Muscle layer of duodenum (tissue), 2 donors: ENCODE results near the gene THADA.

ENCODE experiments used
- H3K27ac ChIP-seq: one replicate; pipeline ENCODE4 v1.7.0; 2013; ENCODE audit warnings: mild to moderate bottlenecking, low read length
- H3K27me3 ChIP-seq: one replicate; pipeline ENCODE4 v1.7.0; 2013; ENCODE audit warnings: low read depth, mild to moderate bottlenecking, control low read depth, low read length
- H3K36me3 ChIP-seq, 2 donors: one replicate each; pipeline ENCODE4 v1.7.0; 2013; ENCODE audit warnings: low read length in 2 of 2, control low read depth in 1 of 2, mild to moderate bottlenecking in 1 of 2; ENCODE audit not compliant: insufficient read depth in 2 of 2, control insufficient read depth in 1 of 2
- H3K4me1 ChIP-seq, 2 donors: one replicate each; pipeline ENCODE4 v1.7.0; 2013; ENCODE audit warnings: low read length in 2 of 2, mild to moderate bottlenecking in 2 of 2, control low read depth in 1 of 2, moderate library complexity in 1 of 2; ENCODE audit not compliant: insufficient read depth in 2 of 2, control insufficient read depth in 1 of 2
- H3K4me3 ChIP-seq, 2 donors: one replicate each; pipeline ENCODE4 v1.7.0; 2013; ENCODE audit warnings: low read length in 2 of 2, low read depth in 1 of 2, mild to moderate bottlenecking in 1 of 2
- H3K9me3 ChIP-seq, 2 donors: one replicate each; pipeline ENCODE4 v1.7.0; 2013; ENCODE audit warnings: low read length in 2 of 2, control low read depth in 1 of 2, mild to moderate bottlenecking in 1 of 2; ENCODE audit not compliant: control insufficient read depth in 1 of 2
- donor health status: healthy.

The THADA gene

GRCh38 chr2:43265001-43265400 is 330.8 kb downstream of the THADA start:
- peak overlapping the region; percentile 77 for H3K27ac ChIP-seq
- H3K4me3 ChIP-seq = no peak overlapping the region
- no peaks in the 10 kb centered on the region for H3K9me3 ChIP-seq
- H3K27me3 ChIP-seq = no peaks in the 10 kb centered on the region
- H3K4me1 ChIP-seq = peaks cover 20 to 30% of the 10 kb centered on the region in 2 donors
- H3K36me3 ChIP-seq = peaks cover 0 to 4% of the 10 kb centered on the region in 2 donors

GRCh38 chr2:43262951-43263350 is 332.9 kb downstream of the THADA start:
- Histone ChIP-seq H3K4me1 (peaks cover 3 to 11% of the 10 kb centered on the region in 2 donors), H3K36me3 (no peaks in the 10 kb centered on the region), H3K4me3 (no peak overlapping the region), H3K9me3 (no peaks in the 10 kb centered on the region), H3K27ac (no peak overlapping the region), H3K27me3 (no peaks in the 10 kb centered on the region)

DNA sequence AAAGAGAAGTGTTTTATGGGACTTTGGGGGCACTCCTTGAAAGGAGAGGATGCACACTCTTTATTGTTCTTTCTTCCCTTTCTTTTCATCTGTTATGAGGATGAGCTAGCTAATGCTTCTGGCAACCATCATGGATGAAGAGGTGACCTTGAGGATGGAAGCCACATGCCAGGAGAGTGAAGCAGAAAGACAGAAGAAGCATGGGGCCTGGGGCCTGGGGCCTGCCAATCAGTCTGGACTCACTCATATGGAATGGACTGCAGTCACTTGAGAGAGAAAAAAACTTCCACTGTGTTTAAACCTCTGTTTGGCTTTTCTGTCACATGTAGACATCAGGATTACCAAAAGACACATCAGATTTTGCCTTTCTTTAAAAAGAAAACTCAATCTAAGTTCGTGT is 333.6 kb downstream of the THADA start:
- Histone ChIP-seq H3K27ac (no peak overlapping the region), H3K36me3 (no peaks in the 10 kb centered on the region), H3K4me3 (no peak overlapping the region), H3K27me3 (no peaks in the 10 kb centered on the region), H3K4me1 (peaks cover 0 to 11% of the 10 kb centered on the region in 2 donors), H3K9me3 (no peaks in the 10 kb centered on the region)

GRCh38 chr2:43259512-43259911 is 336.3 kb downstream of the THADA start:
- H3K27ac ChIP-seq = no peak overlapping the region
- H3K36me3 ChIP-seq = no peaks in the 10 kb centered on the region
- no peak overlapping the region for H3K4me3 ChIP-seq
- H3K27me3 ChIP-seq = no peaks in the 10 kb centered on the region
- peaks cover 7 to 12% of the 10 kb centered on the region in 2 donors for H3K4me1 ChIP-seq
- no peaks in the 10 kb centered on the region for H3K9me3 ChIP-seq

- Histone ChIP-seq H3K9me3 (no peaks in the 10 kb centered on the region), H3K4me3 (no peak overlapping the region), H3K4me1 (peaks cover 7 to 11% of the 10 kb centered on the region in 2 donors), H3K27me3 (no peaks in the 10 kb centered on the region), H3K36me3 (no peaks in the 10 kb centered on the region), H3K27ac (no peak overlapping the region)
Observed at GRCh38 chr2:43258547-43259156, 337.2 kb downstream of the THADA start.

DNA sequence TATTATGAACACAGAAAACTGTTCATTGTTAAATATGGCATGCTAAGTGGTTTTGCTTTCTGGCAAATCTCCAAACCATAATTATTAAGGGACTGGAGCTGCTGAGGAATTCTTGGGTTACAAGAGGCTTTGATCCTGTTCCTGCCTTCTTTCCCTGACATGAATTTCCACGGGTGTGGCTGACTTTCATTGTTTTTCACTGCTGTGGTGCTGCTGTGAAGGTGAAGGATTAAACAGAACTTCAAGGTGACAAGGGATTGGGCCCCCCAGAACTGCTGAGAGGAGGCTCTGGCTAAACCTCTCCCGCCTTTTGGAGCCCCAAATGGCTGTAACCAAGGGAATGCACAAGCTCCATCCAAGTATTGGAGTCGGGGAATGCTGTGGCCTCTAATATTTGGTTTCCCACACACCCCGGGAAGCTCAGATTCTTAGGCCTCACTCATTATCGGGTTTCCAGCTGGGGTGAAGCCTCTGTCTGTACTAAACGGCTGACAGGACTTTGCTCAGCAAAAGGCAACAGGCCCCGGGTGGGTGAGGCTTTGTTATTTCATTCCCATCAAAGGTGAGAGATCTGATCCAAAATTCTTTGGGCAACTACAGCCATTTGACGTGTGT is 340.4 kb downstream of the THADA start:
- H3K4me3 ChIP-seq = no peak overlapping the region
- H3K27me3 ChIP-seq = no peaks in the 10 kb centered on the region
- peaks cover 16 to 21% of the 10 kb centered on the region in 2 donors for H3K4me1 ChIP-seq
- H3K36me3 ChIP-seq = no peaks in the 10 kb centered on the region
- H3K9me3 ChIP-seq = no peaks in the 10 kb centered on the region
- H3K27ac ChIP-seq = no peak overlapping the region

- no peaks in the 10 kb centered on the region for H3K36me3 ChIP-seq
- H3K4me3 ChIP-seq = no peak overlapping the region
Observed at GRCh38 chr2:43254331-43254730, 341.5 kb downstream of the THADA start.

DNA sequence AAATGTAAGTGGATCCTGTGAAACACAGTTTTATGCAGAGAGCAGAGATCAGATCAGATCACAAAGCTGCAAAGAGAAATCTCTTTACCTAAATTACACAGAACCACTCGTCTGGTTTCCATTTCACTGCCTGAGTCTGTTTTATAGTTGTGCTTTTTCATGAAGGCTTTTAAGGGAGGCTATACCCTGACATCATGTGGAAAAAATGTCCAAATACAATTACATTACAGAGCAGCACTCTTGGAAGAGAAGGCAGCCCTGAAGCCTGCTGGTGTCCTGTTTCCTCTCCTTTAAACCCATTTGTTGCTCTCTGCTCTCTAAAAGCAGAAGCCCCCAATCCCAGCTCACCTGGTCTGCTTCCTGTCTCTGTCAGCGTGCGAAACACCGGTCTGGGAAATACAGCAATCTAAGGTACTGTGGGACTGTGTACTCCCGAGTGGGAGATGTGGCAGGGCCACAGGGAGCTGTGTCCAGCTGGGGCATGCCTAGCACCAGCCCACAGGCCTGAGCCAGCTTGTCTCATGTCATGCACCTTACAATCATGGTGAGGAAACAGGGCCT is 344.6 kb downstream of the THADA start:
- Histone ChIP-seq H3K9me3 (no peaks in the 10 kb centered on the region), H3K4me3 (peak overlapping the region in 1 of 2 donors; percentile 23), H3K27me3 (no peaks in the 10 kb centered on the region), H3K4me1 (peaks cover 16 to 21% of the 10 kb centered on the region in 2 donors), H3K27ac (peak overlapping the region; percentile 93), H3K36me3 (no peaks in the 10 kb centered on the region)

More at GRCh38 chr2:43254331-43254730, 341.5 kb downstream of the THADA start:
- H3K27ac ChIP-seq = no peak overlapping the region
- peaks cover 16 to 21% of the 10 kb centered on the region in 2 donors for H3K4me1 ChIP-seq
- no peaks in the 10 kb centered on the region for H3K27me3 ChIP-seq
- H3K9me3 ChIP-seq = no peaks in the 10 kb centered on the region

DNA sequence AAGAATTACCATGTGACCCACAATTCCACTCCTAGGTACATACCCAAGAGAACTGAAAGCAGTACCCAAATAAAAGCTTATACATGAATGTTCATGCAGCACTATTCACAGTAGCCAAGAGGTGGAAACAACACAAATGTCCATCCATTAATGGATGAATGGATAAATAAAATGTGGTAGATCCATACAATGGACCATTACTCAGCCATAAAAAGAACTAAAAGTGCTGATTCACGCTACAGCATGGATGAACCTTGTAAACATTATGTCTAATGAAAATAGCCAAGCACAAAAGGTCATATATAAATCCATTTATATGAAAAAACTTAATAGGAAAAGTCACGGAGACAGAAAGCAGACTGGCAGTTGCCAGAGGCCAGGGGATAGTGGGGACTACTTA is 345.8 kb downstream of the THADA start:
- Histone ChIP-seq H3K27me3 (no peaks in the 10 kb centered on the region), H3K27ac (no peak overlapping the region), H3K4me3 (no peak overlapping the region), H3K9me3 (no peaks in the 10 kb centered on the region), H3K36me3 (no peaks in the 10 kb centered on the region), H3K4me1 (peaks cover 9 to 12% of the 10 kb centered on the region in 2 donors)

GRCh38 chr2:43248621-43249020 is 347.2 kb downstream of the THADA start:
- Histone ChIP-seq H3K4me1 (peaks cover 8 to 14% of the 10 kb centered on the region in 2 donors), H3K36me3 (no peaks in the 10 kb centered on the region), H3K27ac (no peak overlapping the region), H3K27me3 (no peaks in the 10 kb centered on the region), H3K4me3 (no peak overlapping the region), H3K9me3 (no peaks in the 10 kb centered on the region)

GRCh38 chr2:43246641-43247040 is 349.2 kb downstream of the THADA start:
- Histone ChIP-seq H3K36me3 (no peaks in the 10 kb centered on the region), H3K27me3 (no peaks in the 10 kb centered on the region), H3K4me1 (peaks cover 8 to 13% of the 10 kb centered on the region in 2 donors), H3K4me3 (no peak overlapping the region), H3K27ac (no peak overlapping the region), H3K9me3 (no peaks in the 10 kb centered on the region)
